Adrenal gland (tissue), 12 donors: Measurements from ENCODE around the gene CRCP. TPM values are rescaled to one million over a fixed set of nuclear protein-coding genes. Genes with fewer than 3 reads are reported as not detected.
A peak's percentile ranks its signal among the peaks of the same experiment; 100 is the strongest.
"Not testable (repeated sequence)": the region's sequence is repeated elsewhere in the genome, so short reads cannot be mapped to it uniquely, and the experiment has no call there.

ENCODE experiments used
- DNase-seq, 7 donors: peaks; one replicate each; pipeline ENCODE4 v3.0.0-alpha.2; 2019 to 2020
- H3K27ac ChIP-seq, 5 donors: fragments of 200-600 bp; sonication (generic) in 4 of 5; 1 replicate in 3 of 5; 2 replicates in 2 of 5; pipeline versions ENCODE4 v1.5.1 to v1.8.0; 2016 to 2020; ENCODE audit warnings: mild to moderate bottlenecking in 1 of 5
- H3K27me3 ChIP-seq: fragments of 200-600 bp; 2 replicates; pipeline ENCODE4 v1.8.0; 2021
- H3K36me3 ChIP-seq, 2 donors: fragments of 200-600 bp; replicated peaks in 1 of 2; 1 replicate in 1 of 2; 2 replicates in 1 of 2; pipeline versions ENCODE4 v1.5.1 to v1.8.0; 2018 to 2022
- H3K4me1 ChIP-seq, 2 donors: fragments of 200-600 bp; replicated peaks in 1 of 2; 1 replicate in 1 of 2; 2 replicates in 1 of 2; pipeline versions ENCODE4 v1.5.1 to v1.8.0; 2018 to 2021
- H3K4me3 ChIP-seq, 4 donors: fragments of 200-600 bp; sonication (generic) in 3 of 4; one replicate each; pipeline ENCODE4 v1.5.1; 2016 to 2018
- H3K9me3 ChIP-seq, 3 donors: fragments of 200-600 bp; sonication (generic) in 1 of 3; replicated peaks in 1 of 3; 1 replicate in 2 of 3; 2 replicates in 1 of 3; pipeline versions ENCODE4 v1.5.1 to v1.8.0; 2016 to 2021
- POLR2A ChIP-seq, 2 donors: fragments of 450-650 bp; IDR thresholded peaks; one replicate each; pipeline ENCODE4 v1.6.1; 2017; ENCODE audit warnings: antibody characterized with exemption in 2 of 2, mild to moderate bottlenecking in 2 of 2, moderate library complexity in 1 of 2
- WGBS, 4 donors: extraction: QIAGEN DNeasy Blood & Tissue Kit in 2 of 4; methylation state at CpG; one replicate each; pipeline versions ENCODE4 v1.1.5 to v1.1.7; 2013 to 2017; 5-methylcytosine and 5-hydroxymethylcytosine counted together
- intact Hi-C, 2 donors: fragments of 100-400 bp; cut with DNase I; formaldehyde crosslinking; loops; one replicate each; pipeline versions ENCODE4 v1.14.1 to v1.15.0; 2022 to 2023
- polyA plus RNA-seq, 3 donors: library from polyadenylated mRNA; stranded (reverse); fragments of 200-250 nt in 2 of 3; fragments of 350-450 nt in 1 of 3; fragmentation: Illumina TruSeq in 1 of 3; extraction: RNeasy Lipid Tissue Mini Kit (QIAGEN cat#74804) in 1 of 3; gene quantifications; one replicate each; pipeline ENCODE4 v1.2.3, GENCODE V29; 2013 to 2014
- total RNA-seq, 9 donors: library from RNA; depleted of rRNA in 4 of 9; stranded (reverse); fragments of >200 nt in 4 of 9; fragments of 120-200 nt in 1 of 9; fragmentation: NEBNext Ultra II Directional in 1 of 9; extraction: Animal tissue kit (Norgen Biotek cat#: 25700) in 1 of 9; gene quantifications; one replicate each; pipeline versions ENCODE4 v1.1.0 to v1.2.4, GENCODE V29; 2013 to 2023
- TF ChIP-seq, protein P1 (sequence below), 6 experiments: fragments of 450-650 bp in 4 of 6; fragments of 200-600 bp in 2 of 6; sonication (generic) in 1 of 6; IDR thresholded peaks; 1 replicate in 5 of 6; 2 replicates in 1 of 6; pipeline versions ENCODE4 v1.5.1 to v1.8.0; 2016 to 2021; ENCODE audit warnings: antibody characterized with exemption in 6 of 6, mild to moderate bottlenecking in 2 of 6, moderate library complexity in 1 of 6
- donor health status: healthy with polysubstance abuse.
- donor health status: Bipolar disorder and iron deficiency.
- donor health status: DM: yes; HTN: yes; CAD: no.
- donor health status: DM: no; HTN: no; CAD: no.
- donor health status: DM: no; HTN: no; CAD: no.
- donor health status: DM: yes; HTN: yes; CAD: no.

The CRCP gene
- total and polyA plus RNA-seq, 12 donors, result 14.5 to 53.3 (median 38.9) TPM

DNA sequence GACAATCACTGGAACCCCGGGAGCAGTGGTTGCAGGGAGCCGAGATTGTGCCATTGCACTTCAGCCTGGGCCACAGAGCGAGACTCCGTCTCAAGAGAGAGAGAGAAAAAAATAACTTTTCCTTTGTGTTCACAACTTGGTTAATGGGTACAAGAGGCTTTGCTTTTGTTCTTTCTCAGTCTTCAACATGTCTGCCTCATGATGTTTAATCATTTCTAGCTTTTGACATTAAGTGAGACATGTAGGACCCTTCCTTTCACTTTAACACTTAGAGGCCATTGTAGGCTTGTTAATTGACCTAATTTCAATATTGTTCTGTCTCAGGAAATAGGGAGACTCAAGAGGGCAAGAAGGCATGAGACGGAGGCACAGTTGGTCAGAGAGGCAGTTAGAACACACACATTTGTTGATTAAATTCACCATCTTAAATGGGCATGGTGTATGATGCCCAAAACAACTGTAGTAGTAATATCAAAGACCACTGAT lies 9.3 kb upstream of the CRCP start:
- no peak overlapping the region for H3K27ac ChIP-seq
- H3K4me1 ChIP-seq, result no peaks in the 10 kb centered on the region
- no peaks in the 10 kb centered on the region for H3K9me3 ChIP-seq
- intact Hi-C loops, result no loop called here
- DNase-seq, result no peak
- no peak overlapping the region for H3K4me3 ChIP-seq
- H3K36me3 ChIP-seq, result no peaks in the 10 kb centered on the region
- 96 to 97% (median 97%) methylated on average over 5 of the region's 5 CpGs for WGBS, 4 donors
- no peaks in the 10 kb centered on the region for H3K27me3 ChIP-seq
- no peak for TF ChIP-seq POLR2A (IDR thresholded peaks at IDR 0.05)
- TF ChIP-seq, protein P1, sequence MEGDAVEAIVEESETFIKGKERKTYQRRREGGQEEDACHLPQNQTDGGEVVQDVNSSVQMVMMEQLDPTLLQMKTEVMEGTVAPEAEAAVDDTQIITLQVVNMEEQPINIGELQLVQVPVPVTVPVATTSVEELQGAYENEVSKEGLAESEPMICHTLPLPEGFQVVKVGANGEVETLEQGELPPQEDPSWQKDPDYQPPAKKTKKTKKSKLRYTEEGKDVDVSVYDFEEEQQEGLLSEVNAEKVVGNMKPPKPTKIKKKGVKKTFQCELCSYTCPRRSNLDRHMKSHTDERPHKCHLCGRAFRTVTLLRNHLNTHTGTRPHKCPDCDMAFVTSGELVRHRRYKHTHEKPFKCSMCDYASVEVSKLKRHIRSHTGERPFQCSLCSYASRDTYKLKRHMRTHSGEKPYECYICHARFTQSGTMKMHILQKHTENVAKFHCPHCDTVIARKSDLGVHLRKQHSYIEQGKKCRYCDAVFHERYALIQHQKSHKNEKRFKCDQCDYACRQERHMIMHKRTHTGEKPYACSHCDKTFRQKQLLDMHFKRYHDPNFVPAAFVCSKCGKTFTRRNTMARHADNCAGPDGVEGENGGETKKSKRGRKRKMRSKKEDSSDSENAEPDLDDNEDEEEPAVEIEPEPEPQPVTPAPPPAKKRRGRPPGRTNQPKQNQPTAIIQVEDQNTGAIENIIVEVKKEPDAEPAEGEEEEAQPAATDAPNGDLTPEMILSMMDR (IDR thresholded peaks at IDR 0.05), result no peak

DNA sequence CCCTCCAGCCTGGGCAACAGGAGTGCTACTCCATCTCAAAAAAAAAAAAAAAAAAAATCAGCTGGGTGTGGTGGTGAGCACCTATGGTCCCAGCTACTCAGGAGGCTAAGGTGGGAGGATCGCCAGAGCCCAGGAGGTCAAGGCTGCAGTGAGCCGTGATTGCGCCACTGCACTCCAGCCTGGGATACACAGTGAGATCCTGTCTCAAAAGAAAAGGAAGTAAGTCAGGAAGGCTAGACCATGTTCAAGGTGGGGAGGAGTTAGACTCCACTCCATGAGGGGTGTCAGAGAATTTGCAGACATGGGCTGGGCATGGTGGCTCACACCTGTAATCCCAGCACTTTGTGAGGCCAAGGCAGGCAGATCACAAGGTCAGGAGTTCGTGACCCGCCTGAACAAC lies 6.2 kb upstream of the CRCP start:
- DNase-seq, H3K4me1 ChIP-seq, intact Hi-C loops, H3K4me3 ChIP-seq, H3K9me3 ChIP-seq, H3K27me3 ChIP-seq, H3K27ac ChIP-seq, H3K36me3 ChIP-seq: not testable (repeated sequence)
- 69 to 80% (median 75%) methylated on average over 5 of the region's 5 CpGs for WGBS, 4 donors

GRCh38 chr7:66110856-66111255 lies 3.8 kb upstream of the CRCP start:
- Histone ChIP-seq H3K36me3 (no peaks in the 10 kb centered on the region), H3K27ac (no peak overlapping the region), H3K4me1 (peaks cover 5 to 14% of the 10 kb centered on the region in 2 donors), H3K9me3 (no peaks in the 10 kb centered on the region), H3K4me3 (no peak overlapping the region), H3K27me3 (no peaks in the 10 kb centered on the region)
- WGBS, 4 donors, result 56 to 74% (median 66%) methylated on average over 9 of the region's 9 CpGs
- no peak for DNase-seq
- TF ChIP-seq, protein P1 (IDR thresholded peaks at IDR 0.05), result no peak
- TF ChIP-seq POLR2A (IDR thresholded peaks at IDR 0.05), result no peak
- intact Hi-C loops, result no loop called here

GRCh38 chr7:66116680-66117420 lies 2.2 kb downstream of the CRCP start:
- DNase-seq, H3K27me3 ChIP-seq, H3K27ac ChIP-seq, H3K36me3 ChIP-seq, intact Hi-C loops, H3K9me3 ChIP-seq, H3K4me3 ChIP-seq: not testable (repeated sequence)
- peaks cover 6 to 46% of the 10 kb centered on the region in 2 donors for H3K4me1 ChIP-seq
- WGBS, 4 donors, result 92 to 96% (median 93%) methylated on average over 12 of the region's 12 CpGs

GRCh38 chr7:66118603-66119002 lies 4.0 kb downstream of the CRCP start:
- intact Hi-C loops, result no loop called here

More at GRCh38 chr7:66118603-66119002, 4.0 kb downstream of the CRCP start:
- 35 to 55% (median 39%) methylated on average over 3 of the region's 3 CpGs for WGBS, 4 donors
- no peak for TF ChIP-seq POLR2A (IDR thresholded peaks at IDR 0.05)
- Histone ChIP-seq H3K36me3 (no peaks in the 10 kb centered on the region), H3K4me1 (peaks cover 6 to 46% of the 10 kb centered on the region in 2 donors), H3K27ac (peak overlapping the region in 2 of 5 donors; percentile 31 to 36), H3K4me3 (no peak overlapping the region), H3K9me3 (no peaks in the 10 kb centered on the region), H3K27me3 (no peaks in the 10 kb centered on the region)
- DNase-seq, result no peak
